Middle frontal gyrus (tissue), 1 donor: ENCODE results near the gene BCAR3.
A peak's percentile ranks its signal among the peaks of the same experiment; 100 is the strongest.

Experiments
- DNase-seq: peaks from one replicate; pipeline ENCODE4 v3.0.0-alpha.2; 2015; ENCODE audit warnings: low spot score; ENCODE audit errors: extremely low spot score

Gene BCAR3

DNA sequence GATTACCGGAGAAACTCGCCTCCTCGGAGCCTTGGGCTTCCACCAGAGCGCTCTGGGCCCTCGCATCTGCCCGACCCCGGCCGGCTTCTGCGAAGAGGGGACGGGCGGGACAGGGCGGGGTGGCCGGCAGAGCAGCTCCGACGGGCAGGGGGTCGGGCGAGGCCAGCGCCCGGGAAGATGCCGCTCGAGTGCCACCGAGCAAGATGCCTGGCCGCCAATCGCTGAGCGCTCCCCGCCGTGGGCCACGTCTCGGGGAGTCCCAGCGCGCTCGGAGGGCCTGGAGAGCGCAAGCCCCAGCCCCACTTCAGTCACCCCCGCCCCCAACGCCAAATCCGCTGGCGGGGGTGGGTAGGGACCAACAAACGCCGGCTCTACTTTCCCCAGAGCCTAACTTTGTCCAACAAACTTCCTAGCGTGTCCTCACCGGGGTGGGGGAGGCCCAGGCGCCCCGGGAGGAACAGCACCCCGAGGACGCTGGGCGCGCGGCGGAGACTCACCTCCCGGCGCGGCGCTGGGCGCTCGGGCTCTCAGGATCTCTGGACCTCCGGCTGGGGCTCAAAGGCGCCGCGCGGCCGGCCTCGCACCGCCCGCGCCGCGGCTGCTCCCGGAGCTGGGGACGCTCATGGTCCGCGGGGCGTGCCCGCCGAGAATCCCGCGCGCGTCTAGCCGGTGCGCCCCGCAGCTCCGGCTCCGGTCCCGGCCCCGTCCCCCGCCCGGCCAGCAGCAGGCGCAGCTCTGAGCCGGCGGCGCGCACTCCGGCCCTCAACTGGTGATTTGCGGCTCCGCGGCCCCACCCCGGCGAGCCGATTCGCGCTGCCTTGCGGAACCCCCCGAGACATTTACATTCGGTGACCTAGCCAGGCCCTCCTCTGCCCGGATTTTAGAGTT, at the start of gene BCAR3:
BCAR3 (minus strand) TSS at position 737 of the 888 bp plus-strand sequence. CDS start 6,907 bp downstream, outside the sequence.
- DNase-seq = peak; percentile 11

GRCh38 chr1:93730621-93731020, 49.0 kb upstream of the BCAR3 start:
- DNase-seq = no peak

GRCh38 chr1:93729906-93730305, 48.3 kb upstream of the BCAR3 start:
- peak; percentile 35 for DNase-seq

DNA sequence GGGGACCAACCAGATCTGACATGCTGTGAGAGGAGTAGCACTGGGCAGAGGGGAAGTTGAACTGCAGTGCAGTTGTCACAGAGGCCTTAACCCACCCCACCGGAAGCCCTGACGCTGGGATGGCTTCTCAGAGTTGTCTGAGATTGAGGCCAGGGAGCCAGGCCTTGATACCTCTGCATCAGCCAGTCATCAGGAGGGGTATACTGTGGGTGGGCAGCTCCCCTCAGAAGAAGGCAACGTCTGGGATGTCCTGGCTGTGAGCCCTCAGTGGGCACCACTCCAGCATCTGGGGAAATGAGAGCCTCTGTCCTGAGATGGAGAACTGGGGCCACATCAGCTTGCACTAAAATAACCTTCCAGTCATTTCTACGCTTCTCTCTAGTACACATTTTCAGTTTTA, 47.9 kb upstream of the BCAR3 start:
- DNase-seq = no peak

GRCh38 chr1:93728480-93729131, 47.0 kb upstream of the BCAR3 start:
- DNase-seq = no peak

- DNase-seq = no peak
Observed at GRCh38 chr1:93723733-93724270, 42.2 kb upstream of the BCAR3 start.

- DNase-seq = no peak
Observed at GRCh38 chr1:93723110-93723509, 41.5 kb upstream of the BCAR3 start.

- no peak for DNase-seq
Observed at GRCh38 chr1:93722081-93723031, 40.7 kb upstream of the BCAR3 start.

DNA sequence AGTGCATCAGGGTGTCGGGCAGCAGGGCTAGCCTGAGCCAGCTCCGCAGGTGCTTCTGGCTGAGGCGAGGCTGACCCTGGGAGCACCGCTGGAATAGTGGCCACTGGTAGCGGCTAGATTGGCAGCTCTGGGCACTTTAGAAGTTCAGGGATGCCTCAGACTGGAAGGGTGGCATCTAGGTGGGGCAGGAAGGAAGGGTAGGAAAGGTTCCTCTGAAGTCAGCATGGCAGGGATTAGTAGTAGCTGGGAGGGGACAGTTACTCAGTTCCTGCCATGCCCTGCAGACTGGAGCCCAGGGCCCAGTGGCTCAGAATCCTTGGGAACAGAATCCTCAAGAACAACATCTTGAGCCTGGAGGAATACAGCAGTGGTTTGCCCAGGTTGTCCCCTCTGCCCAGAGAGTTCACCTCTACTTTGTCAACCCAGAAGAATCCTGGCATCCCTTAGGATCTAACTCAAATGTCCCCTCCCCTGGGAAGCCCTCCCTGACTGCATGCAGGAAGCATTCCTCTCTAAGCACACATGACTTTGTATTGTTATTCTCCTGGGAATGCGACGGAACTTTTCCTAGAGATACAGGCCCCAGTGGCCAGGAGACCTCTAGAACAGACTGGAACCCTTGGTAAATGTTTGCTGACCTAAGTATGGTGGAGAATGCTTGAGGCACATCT, 39.5 kb upstream of the BCAR3 start:
- no peak for DNase-seq

DNA sequence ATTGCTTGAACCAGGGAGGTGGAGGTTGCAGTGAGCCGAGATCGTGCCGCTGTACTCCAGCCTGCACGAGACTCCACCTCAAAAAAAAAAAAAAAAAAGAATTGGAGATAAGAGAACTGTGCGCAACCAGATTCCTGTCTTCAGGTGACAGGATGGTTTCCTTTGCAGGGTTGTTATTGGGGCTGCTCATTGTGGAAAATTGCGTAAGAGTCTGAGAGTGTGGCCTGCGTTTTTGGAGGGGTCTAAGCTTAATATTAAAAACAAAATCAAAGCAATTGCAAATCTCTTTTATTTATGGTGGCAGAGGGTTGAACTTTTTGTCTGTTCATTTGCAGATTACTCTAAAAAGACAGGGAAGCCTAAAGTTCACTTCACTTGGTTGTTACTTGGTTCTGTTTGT, 36.0 kb upstream of the BCAR3 start:
- no peak for DNase-seq

DNA sequence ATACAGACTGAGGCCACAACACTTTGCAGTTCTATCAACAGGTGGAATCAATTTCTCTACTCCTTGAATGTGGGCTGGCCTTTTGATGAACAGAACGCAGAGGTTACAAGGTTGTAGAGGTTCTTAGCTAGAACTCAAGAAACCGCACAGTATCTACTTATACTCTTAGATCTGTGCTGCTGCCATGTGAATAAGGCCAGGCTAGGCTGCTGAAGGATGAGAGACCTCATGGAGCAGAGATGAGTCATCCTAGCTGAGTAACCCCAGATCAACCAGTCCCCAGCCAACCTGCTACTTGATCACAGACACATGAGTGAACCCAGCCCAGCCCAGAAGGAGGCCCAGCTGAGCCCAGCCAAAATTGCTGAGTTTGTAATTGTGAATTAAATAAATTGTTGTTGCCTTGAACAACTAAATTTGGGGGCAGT, 35.3 kb upstream of the BCAR3 start:
- DNase-seq = no peak

GRCh38 chr1:93716163-93716562, 34.5 kb upstream of the BCAR3 start:
- DNase-seq = no peak

DNA sequence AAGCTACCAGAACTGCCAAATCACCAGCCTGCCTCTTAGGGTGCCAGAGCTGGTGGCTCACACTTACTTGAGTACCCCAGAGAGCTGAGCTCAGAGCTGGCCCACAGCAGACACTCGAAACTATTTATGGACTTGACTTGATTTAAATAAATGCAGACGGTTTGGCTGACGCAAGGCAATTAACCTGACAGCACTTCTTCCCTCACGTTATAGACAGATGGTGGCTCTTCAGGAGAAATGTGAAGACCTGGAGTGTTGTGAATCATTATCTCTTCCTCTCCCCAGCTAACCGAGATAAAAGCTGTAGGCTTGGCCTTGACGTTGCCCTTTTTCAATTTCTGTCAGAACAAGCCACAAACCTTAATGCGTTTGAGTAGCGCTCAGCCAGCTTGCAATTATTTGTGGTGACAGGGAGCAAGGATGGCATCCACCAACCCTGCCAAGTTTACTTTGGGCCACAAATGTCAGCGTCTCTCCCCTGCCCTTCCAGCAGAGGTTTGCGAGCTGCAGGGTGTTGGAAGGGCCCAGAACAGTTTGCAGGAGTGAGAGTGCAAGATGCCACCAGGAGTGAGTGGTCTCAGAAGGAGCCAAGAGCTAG, 34.0 kb upstream of the BCAR3 start:
- DNase-seq = no peak

GRCh38 chr1:93714356-93714755, 32.7 kb upstream of the BCAR3 start:
- no peak for DNase-seq

- no peak for DNase-seq
Observed at GRCh38 chr1:93713341-93713740, 31.7 kb upstream of the BCAR3 start.

GRCh38 chr1:93712741-93713140, 31.1 kb upstream of the BCAR3 start:
- DNase-seq = no peak

DNA sequence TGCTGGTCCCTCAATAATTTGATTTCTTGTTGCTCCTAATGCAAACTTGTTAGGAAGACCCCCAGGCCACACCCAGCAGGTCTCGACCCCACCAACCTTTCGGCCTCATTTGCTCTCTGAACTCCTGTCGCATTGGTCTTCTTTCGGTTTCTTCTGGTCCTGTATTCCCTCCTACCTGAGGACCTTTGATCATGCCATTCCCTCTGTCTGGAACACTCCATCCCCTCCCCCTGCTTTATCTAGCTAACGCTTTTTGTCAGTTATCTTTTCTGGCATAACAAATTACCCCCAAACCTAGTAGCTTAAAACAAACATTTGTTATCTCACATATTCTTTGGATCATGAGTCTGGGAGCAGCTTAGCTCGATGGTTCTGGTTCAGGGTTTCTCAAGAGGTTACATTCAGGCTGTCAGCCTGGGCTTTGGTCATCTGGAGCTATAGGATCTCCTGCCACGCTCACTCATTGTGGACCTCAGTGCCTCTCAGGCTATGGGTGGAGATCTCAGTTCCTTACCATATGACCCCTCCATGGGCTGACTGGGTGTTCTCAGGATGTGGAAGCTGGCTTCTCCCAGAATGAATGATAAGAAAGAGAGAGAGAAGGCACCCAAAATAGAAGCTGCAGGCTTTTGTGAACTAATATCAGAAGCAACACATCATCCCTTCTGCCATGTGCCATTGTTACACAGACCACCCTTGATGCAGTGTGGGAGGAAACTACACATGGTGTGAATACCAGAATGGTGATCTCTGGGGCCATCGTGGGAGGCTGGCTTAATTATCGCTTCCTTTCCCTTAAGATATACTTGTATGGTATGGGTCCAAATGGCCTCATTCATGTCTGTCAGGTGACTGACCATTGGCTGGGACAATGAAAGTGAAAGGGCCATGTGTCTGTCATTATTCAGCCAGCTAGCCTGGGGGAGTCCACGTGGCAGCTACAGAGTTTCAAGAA, 29.1 kb upstream of the BCAR3 start:
- no peak for DNase-seq

DNA sequence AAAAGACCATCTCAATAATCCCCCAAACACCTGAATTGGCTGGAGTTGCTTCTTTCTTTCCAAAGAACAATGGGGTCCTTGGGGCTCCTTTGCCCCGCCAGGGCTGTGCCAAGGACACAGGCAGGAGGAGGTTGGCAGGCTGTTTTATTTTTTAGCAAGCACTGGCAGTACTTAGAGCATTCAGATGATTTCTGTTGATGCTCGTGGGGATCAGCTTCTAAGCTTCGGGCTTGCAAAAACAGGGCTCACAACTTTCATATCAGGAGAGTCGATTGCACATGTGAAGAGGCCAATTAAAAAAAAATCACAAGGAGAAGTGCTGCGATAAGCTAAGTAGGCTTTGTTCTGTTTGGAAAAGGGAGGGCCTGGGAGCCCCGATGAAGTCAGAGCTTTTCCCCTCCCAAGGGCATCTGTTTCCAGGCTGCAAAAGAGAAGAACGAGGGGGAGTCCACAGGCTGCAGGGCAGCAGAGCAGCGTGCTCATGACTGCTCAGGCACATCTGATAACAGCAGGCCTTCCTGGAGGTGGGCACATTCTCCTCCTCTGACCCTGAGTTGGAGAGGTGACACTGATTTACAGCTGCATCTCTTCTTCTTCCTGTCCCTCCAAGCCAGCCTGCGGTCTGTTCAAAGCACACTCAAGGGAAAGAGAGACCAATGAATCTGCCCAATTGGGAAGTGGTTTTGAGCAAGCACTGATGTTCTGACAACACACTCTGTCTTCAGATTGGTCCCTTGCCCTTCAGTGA, 27.3 kb upstream of the BCAR3 start:
- DNase-seq = no peak
